GM21423 (cell line): ENCODE data around the gene C1orf198.

Experiments
- ATAC-seq: cut with Tn5 transposase; IDR thresholded peaks from one replicate; pipeline ENCODE4 v1.9.1; 2021; ENCODE audit warnings: mild to moderate bottlenecking, moderate library complexity; ENCODE audit not compliant: unreplicated experiment

Gene C1orf198, protein sequence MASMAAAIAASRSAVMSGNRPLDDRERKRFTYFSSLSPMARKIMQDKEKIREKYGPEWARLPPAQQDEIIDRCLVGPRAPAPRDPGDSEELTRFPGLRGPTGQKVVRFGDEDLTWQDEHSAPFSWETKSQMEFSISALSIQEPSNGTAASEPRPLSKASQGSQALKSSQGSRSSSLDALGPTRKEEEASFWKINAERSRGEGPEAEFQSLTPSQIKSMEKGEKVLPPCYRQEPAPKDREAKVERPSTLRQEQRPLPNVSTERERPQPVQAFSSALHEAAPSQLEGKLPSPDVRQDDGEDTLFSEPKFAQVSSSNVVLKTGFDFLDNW

DNA sequence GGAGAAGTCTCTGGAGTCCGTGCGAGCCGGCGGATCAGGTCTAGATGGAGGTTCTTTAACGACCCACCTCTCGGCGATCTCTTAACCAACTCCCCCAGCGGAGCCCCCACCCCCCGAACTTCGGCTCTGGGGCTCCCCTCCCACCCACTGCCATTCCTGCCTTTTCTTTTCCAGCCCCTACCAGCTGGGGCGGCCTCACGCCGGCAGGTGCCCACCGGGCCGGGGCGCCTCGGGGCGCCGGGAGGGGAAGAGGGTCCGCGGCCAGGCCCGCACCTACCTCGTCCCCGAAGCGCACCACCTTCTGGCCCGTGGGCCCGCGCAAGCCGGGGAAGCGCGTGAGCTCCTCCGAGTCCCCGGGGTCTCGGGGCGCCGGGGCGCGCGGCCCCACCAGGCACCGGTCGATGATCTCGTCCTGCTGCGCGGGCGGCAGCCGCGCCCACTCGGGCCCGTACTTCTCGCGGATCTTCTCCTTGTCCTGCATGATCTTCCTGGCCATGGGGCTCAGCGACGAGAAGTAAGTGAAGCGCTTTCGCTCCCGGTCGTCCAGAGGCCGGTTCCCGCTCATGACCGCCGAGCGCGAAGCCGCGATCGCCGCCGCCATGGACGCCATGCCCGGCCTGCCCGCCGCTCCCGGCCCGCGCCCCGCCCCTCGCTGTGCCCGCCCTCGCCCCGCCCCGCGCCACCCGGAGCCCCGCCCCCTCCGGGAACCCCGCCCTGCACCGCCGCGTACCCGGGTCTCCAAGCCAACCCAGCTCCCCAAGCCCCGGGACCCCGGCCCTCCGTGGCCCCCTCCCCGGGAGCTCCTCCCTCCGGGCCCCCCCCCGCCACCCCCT, at the start of gene C1orf198:
Gene C1orf198, minus strand, starts transcription at position 619 of the 833 bp plus-strand sequence. Its CDS starts 9 bp downstream, at position 610.
- peak; percentile 73 for ATAC-seq

DNA sequence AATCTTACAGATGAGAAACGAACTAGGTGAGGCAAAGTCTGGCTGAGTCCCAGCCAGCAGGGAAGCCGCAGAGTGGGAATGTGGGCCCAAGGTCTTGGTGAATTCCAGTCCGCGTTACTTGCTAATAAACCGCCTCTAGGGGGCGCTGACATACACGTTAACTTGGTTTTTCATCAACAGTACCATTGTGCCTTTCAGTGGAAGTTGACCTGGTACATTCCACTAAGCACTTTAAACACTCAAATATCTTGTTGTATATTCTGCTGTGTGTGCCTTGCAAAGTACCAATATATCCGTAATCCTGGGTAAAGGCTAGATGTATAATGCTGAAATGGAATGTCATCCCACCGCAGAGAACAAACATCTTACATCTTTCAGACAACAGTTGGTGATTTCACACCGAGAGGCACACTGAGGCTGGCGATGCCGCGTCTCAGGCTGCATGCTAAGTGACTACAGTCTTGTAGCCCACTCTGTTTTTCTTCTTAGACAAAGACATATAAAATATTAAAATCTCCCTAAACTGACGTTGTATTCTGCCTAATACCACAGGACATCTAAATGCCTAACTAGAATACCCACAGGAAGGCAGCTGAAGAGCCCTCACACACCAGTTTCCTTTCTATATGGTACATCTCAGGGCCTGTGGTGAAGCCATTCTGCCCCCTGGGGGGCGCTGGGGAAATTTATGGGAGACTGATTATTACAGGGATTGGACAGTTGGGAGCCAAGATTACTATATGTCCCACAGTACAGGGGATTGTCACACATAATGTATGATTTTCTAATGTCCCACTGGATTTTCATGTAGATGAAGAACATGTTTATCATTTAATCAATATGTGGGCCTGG, 49.2 kb upstream of the C1orf198 start:
- ATAC-seq = no peak

DNA sequence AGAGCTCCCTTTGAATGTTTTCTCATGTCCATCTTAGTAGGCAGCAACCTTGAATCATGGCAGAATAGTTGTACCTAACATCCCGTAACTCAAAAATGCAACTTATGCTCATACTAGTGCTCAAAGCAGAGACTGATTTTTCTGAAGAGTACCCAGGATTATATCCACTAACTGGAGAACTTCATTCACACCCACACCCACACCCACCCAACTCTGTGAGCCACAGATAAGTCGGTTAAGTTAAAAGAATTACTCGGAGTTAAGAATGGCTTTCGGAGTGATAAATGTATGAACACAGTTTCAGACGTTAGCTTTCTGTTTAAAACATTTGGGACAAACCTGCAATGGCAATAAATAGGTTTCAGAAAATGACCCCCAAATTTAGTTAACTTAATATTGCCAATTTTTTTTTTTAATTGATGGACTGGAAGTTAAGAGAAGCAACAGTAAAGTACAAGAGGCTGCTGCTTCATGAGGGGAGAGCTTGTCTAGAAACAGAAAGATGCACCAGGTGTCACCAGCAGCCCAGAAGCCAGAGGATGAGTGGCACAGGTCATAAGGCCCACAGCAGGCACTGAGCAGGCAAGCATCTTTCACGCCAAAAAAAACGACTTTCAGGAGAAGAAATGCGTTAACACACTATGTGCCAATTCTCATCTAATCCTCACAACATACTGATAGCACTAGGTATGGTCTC, 48.4 kb upstream of the C1orf198 start:
- no peak for ATAC-seq

DNA sequence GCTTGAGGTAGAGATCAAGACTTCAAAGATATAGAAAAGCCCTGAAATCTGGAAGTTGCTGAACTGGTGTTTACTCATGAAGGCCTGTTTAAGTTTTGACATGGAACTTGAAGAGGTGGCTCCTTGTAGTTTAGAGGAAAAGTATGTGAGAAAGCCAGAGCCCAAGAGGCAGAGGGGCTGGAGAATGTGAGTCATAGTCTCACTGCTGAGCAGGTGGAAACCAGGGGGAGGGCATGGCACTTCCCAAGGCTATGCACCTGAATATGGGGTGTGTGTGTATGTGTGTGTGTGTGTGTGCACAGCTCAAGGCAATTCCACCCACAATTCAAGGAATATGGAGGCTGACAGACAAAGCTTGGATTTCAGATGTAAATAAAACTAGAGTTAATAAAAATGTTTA, 46.8 kb upstream of the C1orf198 start:
- ATAC-seq = no peak

DNA sequence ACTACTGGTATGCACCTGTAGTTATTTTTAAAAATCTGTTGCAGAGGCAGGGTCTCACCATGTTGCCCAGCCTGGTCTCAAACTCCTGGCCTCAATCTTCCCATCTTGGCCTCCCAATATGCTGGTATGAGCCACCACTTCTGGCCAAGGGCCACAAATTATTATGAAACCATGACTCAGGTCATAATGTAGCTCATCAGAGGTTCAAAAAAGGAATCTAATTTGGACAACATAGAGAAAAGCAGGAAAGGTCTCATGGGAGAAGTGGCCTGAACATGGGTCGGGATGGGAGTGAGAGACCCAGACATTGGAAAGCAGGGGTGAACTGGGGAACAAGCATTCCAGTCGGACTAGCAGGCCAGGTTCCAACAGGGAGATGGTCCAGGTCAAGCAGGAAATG, 45.2 kb upstream of the C1orf198 start:
- no peak for ATAC-seq

DNA sequence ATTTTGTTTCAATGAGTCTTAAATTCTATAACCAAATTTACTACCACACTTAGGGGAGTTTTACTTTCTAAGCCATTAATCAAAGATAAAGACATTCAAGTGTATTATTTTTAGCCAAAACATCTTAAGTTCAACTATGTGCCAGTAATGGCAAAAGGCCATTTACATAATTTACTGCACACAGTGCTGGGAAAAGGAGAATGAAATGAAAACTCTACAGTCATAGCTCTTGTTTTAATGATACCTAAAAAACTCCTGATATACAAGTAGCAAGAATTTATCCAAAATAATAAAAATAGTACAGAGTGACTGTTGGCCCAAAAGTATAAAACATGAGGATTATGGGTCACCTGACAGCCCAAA, 42.4 kb upstream of the C1orf198 start:
- ATAC-seq = no peak

DNA sequence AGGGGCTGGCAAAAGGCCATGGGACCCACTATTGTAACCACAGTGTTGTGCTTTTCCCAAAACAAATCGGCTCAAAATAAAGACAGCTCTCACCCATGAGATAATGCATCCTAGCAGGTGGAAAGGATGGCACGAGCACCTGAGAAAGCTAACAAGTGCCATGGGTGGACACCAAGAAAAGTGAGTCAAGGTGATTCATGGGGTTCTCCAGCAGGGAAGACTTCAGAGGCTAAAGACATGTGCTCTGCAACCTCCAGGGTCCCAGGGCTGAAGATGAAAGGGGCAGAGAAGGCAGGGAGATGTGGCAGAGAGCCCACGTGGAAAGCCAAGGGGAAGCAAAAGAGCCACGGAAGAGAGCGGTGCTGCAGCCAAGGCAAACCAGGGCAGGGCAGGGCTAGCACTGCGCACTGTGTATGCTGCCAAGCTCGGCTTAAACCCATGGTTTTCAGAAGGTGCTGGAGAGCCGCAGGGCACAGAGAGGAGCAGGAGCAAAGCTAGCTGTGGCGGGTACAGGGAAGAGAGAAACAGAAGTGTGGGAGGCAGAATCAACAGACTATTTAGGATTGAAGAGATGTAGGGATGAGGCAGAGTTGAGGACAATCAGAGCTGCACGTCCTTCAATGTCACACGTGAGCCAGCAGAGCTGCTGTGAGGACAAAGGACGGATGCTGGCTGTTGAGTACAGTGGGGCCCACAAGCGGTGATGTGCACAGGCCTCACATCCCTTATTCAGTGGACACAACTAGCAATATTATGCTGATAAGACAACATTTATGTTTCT, 41.8 kb upstream of the C1orf198 start:
- no peak for ATAC-seq

DNA sequence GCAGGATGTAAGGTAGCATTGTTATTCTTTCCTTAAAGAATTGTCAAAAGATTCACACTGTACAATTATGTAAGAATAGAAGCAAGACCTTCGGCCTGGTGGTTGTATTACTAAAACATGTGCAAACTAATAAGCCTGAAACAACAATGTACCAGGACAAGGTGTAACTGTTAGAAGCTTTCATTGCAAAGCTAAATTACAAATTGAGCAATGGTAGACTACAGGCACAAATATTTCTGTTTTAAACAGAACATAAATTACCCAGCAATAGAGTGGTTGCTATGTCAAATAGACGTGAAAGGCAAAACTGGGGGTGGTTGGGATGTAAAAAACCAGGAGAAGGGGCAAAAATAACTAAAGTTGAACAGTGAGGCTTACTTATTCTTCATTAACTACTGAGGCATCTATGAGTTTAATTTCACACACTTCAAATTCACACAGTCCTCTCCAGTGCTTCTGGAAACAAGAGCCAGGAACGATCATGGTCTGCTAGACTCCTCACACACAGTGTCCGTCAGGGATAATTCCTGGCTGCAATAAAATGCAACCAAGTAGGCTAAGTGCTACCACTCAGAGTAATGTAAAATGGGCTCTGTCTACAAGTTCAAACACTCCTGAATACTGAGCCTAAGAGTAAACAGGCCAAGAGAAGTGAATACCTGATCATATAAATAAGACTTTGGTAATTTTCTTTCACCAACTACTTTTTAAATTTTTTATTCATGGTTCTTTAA, 39.3 kb upstream of the C1orf198 start:
- ATAC-seq = no peak

DNA sequence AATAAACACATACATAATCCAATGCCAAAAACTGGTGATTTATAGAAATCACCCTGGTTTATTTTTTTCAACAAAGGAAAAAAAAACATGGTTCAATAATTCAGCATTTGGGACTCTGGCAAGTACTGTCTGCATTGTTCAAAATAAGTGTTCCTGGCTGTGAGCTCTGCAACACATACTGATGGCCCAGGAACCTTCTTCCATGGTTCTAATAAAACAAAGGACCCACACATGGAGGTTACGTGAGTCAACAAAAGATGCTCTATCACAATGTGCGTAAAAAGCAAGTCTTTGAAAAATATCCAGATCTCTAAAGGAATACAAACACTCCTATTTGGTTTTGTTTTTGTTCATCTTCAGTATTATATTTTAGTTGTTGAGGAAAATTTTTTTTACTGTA, 37.9 kb upstream of the C1orf198 start:
- ATAC-seq = no peak

DNA sequence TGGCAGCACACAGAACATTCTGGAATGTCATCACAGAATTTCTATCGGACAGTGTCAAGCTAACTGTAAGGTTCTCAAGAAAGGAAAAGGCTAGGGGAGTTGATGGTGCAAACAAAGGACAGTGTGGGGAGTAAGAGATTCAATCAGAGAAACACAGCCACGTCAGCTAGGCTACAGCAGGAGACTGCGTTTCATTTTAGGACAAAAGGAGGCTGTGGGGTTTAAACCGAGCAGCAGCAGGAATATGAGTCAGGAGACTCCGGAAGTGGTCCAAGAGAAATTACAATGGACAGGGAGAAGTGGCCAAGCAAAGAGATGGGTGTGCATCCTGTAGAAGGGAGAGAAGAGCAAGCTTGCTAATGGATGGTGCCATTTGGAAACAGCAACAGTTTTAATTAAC, 37.4 kb upstream of the C1orf198 start:
- no peak for ATAC-seq

DNA sequence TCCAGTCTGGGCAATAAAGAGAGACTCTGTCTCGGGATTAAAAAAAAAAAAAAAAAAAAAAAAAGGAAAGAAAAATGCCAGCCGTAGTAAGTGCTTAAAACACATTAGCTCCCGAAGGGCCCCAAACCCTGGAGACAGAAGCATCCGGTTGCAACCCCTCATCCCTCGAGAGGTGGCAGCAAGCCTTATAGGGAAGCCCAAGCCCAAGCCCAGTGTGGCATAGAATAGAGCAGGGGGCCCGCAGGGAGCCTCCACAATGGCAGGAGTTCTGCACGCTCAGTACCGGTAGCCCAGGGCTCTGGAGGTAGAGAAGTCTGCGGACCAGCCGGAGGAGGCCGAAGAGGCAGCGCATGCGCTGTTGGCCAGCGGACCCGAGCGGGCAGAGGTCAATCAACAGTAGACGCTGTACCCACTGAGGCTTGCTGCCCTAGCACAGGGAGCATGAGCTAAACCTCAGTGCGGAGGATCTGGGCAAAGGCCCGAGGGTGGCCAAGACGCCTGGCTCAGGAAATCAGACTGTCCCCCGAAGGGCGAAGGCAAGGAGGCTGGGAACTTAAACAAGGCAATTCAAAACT, 34.1 kb upstream of the C1orf198 start:
- ATAC-seq = no peak

DNA sequence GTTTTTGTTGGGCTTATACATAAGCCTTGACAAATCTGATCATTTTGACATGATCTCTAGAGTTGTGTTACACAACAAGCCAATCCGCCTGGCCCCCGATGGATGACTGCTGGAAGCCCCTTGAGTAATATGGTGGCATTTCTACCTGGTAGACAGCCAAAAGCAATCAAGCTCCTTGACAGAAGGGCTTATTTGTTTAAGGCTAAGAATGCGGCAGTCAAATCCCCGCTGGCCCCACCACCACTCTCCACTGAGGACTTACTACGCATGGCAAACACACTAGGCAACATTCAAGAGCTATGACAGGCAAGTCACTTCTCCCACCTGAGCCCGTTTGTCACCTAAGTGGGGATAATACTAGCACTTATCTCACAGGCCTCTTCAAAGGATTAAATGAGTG, 33.4 kb upstream of the C1orf198 start:
- no peak for ATAC-seq

DNA sequence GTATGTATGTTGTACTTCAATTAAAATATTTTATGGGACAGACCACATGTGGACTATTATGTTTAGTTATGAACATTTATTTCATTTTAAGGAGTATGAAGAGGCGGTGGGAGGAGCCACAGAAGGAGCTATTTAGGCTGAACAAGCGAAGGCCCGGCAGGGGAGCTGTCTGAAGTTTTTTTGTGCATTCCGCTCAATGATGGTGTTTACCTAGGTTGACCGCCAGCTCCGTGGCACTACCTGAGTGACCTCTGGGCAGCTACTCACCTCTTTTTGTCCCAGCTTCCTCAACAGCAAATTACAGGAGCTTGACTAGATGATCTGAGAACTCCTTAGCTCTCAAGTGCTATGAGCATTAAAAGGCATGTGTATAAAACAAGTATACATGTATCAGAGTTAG, 32.7 kb upstream of the C1orf198 start:
- ATAC-seq = no peak

DNA sequence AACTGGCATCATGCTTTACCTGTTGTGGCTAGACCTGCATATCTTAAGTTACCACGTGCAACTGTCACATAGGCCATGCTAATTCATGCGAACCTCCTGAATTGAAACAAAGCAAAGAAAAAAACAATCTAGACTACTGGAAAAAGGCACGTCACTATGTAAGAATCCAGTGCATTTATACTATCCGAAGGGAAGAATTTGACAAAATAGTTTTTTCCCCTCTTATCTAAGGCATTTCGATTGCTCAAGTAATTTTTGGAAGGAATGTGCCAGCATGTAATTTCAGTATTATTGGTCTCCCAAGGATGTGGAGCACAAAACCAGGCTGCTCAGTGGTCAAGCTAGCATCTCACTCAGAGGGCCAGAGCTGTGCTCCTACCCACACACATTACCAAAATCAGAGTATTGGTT, 31.5 kb upstream of the C1orf198 start:
- ATAC-seq = no peak

DNA sequence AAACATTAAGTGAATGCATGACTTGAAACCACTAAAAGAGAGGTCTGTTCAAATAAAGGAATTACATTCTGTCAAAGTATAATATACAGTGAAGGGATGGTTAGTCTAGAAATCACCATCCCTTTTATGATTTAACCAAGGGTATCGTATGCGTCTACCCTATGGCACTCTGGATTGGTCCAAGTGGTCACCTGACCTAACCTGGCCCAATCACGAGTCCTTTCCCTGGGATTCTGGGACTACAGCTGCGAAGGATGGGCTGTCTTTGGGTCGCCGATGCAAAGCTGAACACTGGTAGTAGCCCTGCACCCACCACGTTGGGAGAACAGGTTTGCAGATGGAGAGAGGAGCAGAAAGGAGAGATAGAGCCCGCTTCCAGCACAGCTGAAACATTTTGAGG, 30.4 kb upstream of the C1orf198 start:
- no peak for ATAC-seq

DNA sequence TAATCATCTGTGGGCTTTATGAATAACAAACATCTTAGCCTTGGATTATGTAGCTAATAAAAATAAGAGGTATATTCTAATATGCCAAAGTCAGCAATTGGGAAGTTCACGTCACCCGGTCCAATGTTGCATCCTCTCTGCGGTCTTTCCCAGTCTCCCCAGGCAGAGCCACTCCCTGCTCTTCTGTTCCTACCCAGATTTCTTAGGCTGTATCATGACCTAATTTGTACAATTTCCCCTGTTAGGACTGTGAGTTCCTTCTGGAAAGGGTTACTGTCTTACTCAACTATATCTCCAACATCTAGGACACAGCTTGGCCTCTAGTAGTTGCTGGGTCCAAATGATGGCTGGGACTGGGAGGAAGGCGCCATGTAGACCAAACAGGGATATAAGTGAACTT, 29.8 kb upstream of the C1orf198 start:
- no peak for ATAC-seq

DNA sequence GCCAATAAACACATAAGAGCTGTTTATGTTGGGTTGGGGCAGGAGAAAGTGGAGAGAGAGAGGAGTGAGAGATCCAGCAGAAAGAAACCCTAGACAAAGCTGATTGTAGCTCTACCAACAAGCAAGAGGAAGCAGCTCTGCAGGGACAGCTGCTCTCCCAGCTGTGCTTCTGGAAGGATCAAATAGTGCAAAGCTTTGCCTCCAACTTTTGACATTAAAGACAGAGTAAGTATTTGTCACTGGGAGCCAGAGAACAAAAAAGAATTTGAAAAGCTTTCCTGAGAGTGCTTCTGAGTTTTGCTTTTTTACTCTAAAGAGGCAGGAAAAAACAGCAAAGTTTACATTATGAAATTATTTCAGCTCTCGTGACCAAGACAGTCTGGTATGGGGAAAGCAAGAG, 28.5 kb upstream of the C1orf198 start:
- ATAC-seq = no peak

DNA sequence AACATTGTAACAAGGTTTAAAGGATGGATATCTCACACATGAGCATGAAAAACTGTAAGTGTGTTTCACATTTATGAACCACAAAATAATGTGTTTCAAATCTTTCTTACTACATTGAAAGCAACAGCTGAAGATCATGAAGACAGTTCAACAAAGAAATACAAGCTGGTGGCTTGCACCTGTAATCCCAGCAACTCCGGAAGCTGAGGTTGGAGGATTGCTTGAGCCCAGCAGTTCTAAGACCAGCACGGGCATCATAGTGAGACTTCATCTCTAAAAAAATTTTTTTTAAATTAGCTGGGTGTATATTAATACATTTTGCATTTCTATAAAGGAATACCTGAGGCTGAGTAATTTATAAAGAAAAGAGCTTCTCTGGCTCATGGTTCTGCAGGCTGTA, 27.1 kb upstream of the C1orf198 start:
- ATAC-seq = no peak

DNA sequence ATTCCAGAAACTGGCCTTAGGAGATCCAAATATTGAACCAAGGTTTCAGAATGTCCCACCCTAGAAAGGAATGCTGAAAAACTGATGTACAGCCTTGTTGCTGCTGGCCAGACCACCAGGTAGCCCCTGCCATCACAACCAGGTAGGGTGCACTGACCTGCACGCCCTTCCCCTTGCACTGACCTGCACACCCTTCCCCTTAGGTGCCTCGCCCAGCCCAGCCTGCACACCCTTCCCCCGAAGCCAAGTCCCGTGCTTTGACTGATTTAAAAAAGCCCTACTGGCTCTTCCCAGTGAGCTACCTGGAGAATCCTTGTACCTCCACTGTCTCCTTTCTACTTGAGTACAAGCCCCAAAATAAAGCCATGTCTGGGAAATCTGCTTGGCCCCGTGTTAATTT, 26.3 kb upstream of the C1orf198 start:
- no peak for ATAC-seq
